ENCODE measurements around the gene FAM156A.
"Not testable (repeated sequence)": the region's sequence is repeated elsewhere in the genome, so short reads cannot be mapped to it uniquely, and the experiment has no call there.

Gene FAM156A

GRCh38 chrX:52905531-52905930 lies 52.8 kb downstream of the FAM156A start:
- DNase-seq (ENCODE audit: low read depth) = not testable (repeated sequence)

All from activated T-helper 1 cell treated with Interleukin-2 at 50 U/mL for 16 hours (primary cell).